ENCODE data around the gene MARCO. TPM values are rescaled to one million over a fixed set of nuclear protein-coding genes. Genes with fewer than 3 reads are reported as not detected.

The MARCO gene
- total RNA-seq, 1 experiment from 2014 or later: not detected

DNA sequence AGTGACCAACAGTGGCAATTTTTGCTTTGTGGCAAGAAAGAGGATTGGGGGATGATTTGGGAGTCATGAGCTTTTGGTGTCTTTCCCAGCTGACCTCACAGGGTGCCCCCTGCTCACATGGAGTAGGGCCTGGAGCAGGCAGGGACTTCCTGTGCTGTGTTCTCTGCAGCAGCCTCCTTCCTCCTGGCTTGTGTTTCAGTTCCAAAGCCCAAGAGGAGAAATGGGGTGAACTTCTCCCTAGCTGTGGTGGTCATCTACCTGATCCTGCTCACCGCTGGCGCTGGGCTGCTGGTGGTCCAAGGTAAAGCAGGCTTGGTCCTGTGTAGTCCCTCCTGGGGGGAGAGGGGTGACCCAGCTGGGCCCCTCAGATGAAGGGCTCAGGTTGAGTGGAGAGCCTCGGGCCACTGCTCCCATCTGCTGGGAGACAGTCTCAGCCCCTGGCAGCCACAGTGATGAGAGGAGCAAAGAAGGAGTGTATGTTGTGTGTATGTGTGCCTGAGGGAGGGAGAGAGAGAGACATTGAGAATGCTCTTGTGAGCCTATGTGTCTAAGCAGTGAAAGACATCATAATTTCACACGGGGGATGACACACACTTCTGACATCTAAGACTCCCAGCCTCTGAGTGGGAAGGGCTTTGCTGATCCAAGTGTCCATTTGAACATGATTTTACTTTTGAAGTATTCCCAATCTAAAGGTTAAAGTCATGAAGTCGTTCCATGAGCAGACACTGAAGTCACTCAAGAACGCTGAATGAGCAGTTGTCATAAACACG is 27.2 kb downstream of the MARCO start:
- Histone ChIP-seq H4K20me1 (ENCODE audit: control insufficient read depth, insufficient read depth, insufficient read length) (no peaks in the 10 kb centered on the region), H4K8ac (replicated peaks; ENCODE audit: insufficient read length, low read depth, low read length) (no peak overlapping the region), H2BK12ac (ENCODE audit: insufficient read length, low read depth, low read length) (no peak overlapping the region), H3K23me2 (ENCODE audit: insufficient read length, low read depth, low read length, poor library complexity, severe bottlenecking) (no peaks in the 10 kb centered on the region), H3K23ac (ENCODE audit: insufficient read length, low read depth, low read length) (no peak overlapping the region), H2AFZ (ENCODE audit: low read length) (no peak overlapping the region), H3K4ac (ENCODE audit: low read depth, low read length) (no peak overlapping the region), H3K9ac (ENCODE audit: extremely low read depth, insufficient read length, low read length) (no peak overlapping the region), H3K4me1 (ENCODE audit: insufficient read depth, low read length) (no peaks in the 10 kb centered on the region), H3K9me3 (ENCODE audit: control insufficient read depth, low read depth, low read length) (no peaks in the 10 kb centered on the region), H3K56ac (ENCODE audit: insufficient read length, low read depth, low read length) (no peak overlapping the region), H3K18ac (ENCODE audit: insufficient read length, low read depth, low read length) (no peak overlapping the region), H2BK15ac (ENCODE audit: low read depth, low read length) (no peak overlapping the region), H2AK5ac (ENCODE audit: insufficient read length, low read length) (no peak overlapping the region), H3K27me3 (ENCODE audit: insufficient read depth, low read length) (no peaks in the 10 kb centered on the region), H3K27ac (ENCODE audit: insufficient read length, low read depth, low read length) (no peak overlapping the region), H2BK5ac (ENCODE audit: insufficient read length, low read length) (no peak overlapping the region), H3T11ph (ENCODE audit: low read length) (no peak overlapping the region), H2BK20ac (ENCODE audit: low read depth, low read length, poor library complexity, severe bottlenecking) (no peak overlapping the region), H3K14ac (ENCODE audit: insufficient read depth, low read length) (no peak overlapping the region; the same call in 1 of the 2 replicates), H3K79me1 (ENCODE audit: insufficient read depth, low read depth, low read length, poor library complexity, severe bottlenecking) (no peaks in the 10 kb centered on the region), H3K4me2 (ENCODE audit: insufficient read depth, insufficient read length, low read length) (no peak overlapping the region), H2BK120ac (ENCODE audit: low read depth, low read length, poor library complexity, severe bottlenecking) (no peak overlapping the region), H4K91ac (ENCODE audit: insufficient read length, low read depth, low read length) (no peak overlapping the region), H4K5ac (ENCODE audit: insufficient read length, low read depth, low read length) (no peak overlapping the region), H3K79me2 (ENCODE audit: insufficient read depth, low read length) (no peaks in the 10 kb centered on the region)
- no peaks in the 10 kb centered on the region for H3K9me3 Mint-ChIP-seq
- TF ChIP-seq, protein P1, sequence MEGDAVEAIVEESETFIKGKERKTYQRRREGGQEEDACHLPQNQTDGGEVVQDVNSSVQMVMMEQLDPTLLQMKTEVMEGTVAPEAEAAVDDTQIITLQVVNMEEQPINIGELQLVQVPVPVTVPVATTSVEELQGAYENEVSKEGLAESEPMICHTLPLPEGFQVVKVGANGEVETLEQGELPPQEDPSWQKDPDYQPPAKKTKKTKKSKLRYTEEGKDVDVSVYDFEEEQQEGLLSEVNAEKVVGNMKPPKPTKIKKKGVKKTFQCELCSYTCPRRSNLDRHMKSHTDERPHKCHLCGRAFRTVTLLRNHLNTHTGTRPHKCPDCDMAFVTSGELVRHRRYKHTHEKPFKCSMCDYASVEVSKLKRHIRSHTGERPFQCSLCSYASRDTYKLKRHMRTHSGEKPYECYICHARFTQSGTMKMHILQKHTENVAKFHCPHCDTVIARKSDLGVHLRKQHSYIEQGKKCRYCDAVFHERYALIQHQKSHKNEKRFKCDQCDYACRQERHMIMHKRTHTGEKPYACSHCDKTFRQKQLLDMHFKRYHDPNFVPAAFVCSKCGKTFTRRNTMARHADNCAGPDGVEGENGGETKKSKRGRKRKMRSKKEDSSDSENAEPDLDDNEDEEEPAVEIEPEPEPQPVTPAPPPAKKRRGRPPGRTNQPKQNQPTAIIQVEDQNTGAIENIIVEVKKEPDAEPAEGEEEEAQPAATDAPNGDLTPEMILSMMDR (conservative IDR thresholded peaks at IDR 0.05): no peak
- no peak overlapping the region for H3K4me3 Mint-ChIP-seq
- peaks cover 9% of the 10 kb centered on the region in 2 experiments for H3K4me1 Mint-ChIP-seq
- no peaks in the 10 kb centered on the region for H3K36me3 Mint-ChIP-seq (ENCODE audit: insufficient read depth in 1 of 3, low read depth in 3 of 3)
- no peak for DNase-seq
- no CpG with 5 or more reads among the region's 7 CpGs for WGBS (ENCODE audit: extremely low coverage, insufficient read length, low lambda C conversion rate)
- peaks cover 43% of the 10 kb centered on the region for H3K27me3 Mint-ChIP-seq (ENCODE audit: low read depth)
- no peak overlapping the region for H3K27ac Mint-ChIP-seq
